Central memory CD4-positive, alpha-beta T cell (primary cell): ENCODE data around the gene ZNF738.

Experiments used
- DNase-seq: peaks from one replicate; pipeline ENCODE4 v3.0.0; 2022

ZNF738 gene

DNA sequence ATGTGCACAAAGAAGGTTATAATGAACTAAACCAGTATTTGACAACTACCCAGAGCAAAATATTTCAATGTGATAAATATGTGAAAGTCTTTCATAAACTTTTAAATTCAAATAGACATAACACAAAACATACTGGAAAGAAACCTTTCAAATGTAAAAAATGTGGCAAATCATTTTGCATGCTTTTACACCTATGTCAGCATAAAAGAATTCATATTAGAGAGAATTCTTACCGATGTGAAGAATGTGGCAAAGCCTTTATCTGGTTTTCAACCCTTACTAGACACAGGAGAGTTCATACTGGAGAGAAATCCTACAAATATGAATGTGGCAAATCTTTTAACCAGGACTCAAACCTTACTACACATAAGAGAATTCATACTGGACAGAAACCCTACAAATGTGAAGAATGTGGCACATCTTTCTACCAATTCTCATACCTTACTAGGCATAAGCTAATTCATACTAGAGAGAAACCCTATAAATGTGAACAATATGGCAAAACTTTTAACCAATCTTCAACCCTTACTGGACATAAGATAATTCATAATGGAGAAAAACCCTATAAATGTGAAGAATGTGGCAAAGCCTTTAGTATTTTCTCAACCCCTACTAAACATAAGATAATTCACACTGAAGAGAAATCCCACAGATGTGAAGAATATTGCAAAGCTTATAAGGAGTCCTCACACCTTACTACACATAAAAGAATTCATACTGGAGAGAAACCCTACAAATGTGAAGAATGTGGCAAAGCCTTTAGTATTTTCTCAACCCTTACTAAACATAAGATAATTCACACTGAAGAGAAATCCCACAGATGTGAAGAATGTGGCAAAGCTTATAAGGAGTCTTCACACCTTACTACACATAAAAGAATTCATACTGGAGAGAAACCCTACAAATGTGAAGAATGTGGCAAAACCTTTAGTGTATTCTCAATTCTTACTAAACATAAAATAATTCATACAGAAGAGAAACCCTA, 64.5 kb downstream of the ZNF738 start:
- no peak for DNase-seq
